HG03039 (cell line): ENCODE measurements around the gene ZNF573.

Experiments
- ATAC-seq: cut with Tn5 transposase; IDR thresholded peaks from one replicate; pipeline ENCODE4 v1.9.1; 2021; ENCODE audit warnings: mild to moderate bottlenecking, moderate library complexity; ENCODE audit not compliant: unreplicated experiment

The ZNF573 gene

DNA sequence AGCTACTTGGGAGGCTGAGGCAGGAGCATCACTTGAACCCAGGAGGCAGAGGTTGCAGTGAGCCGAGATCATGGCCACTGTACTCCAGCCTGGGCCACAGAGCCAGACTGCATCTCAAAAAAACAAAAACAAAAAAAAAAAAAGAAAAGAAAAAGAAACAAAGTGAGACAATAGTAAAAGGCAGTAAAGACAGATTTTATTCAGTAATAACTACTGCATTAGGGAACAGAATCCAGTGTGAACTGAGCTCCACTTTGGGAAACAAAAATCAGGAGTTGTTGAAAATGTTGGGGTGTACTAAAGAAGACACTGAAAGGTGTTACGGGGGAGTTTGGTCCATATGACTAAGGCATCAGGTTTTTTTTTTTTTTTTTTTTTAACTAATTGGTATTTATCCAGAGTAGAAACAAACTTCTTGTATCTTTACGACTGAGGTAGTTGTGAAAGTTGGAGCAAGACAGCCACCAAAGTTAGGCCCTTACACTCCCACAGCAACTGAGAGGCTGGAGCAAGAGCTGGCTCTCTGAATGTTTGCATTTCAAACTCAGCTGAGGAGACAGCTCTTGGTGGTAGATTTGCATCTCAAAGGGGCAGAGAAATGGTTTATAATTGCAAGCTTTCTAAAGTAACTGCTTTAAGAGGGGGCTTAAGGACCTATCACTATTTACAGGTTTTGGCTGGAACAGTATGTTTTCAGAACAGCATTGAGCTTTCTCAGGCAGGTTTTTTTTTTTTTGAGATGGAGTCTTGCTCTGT is 84.1 kb downstream of the ZNF573 start:
- ATAC-seq, result no peak

DNA sequence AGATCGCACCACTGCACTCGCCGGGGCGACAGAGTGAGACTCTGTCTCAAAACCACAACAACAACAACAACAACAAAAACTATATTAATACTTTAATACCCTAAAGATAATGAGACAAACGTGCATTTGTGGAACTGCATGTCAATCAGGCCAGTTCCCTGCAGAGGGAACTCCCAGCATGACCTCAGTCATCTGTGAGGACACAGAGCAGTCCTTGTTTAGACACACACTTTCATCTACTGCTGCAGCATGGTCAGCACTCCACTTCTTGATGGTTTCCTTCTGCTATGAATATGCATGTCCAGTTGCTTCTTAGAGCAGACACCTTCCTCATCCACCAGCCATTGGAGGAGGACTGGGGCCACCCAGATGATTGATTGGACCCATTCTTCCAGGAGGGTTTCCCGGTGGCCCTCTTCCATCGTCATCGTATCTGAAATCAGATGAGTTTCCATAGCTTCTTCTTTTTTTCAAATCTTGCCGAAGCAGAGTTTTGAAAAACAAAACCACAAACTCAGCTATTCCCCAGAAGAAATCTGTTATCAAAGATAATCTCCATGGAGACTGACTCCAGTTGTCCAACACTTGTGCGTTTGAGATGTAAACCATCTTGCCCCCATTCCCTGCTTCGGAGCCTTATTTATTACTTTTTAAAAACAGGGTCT is 86.3 kb downstream of the ZNF573 start:
- no peak for ATAC-seq

DNA sequence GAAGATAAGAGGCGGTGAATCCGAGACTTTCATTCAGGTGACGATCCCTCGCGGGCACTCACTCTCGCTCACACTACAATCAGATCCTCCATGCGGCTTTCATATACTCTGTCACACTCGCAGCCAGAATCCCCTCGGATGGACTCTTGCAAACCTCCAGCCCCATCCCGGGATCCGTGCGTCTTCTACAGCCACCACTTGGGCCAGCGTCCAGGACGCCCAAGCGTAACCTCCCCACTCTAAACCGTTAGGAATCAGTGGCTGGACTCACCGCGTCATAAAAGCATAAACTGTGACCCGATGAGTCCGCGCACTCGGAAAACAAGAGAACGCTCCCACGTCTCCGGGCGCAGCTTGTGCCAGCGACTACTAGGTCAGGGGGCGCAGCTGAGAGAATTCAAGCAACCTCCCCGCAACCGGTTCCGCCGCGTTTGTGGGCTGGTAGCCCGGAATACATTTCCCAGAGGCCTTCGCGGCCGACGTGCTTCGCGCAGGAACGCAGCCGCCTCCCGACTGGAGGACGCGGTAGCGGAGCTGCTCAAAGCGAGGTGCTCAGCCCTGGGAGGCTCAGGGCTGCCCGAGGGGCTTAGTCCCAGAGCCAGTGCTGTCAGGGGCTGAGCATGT is 87.4 kb downstream of the ZNF573 start:
- ATAC-seq, result peak; percentile 54
